Muscle layer of duodenum (tissue), 2 donors: ENCODE data around the gene MAPK12.

ENCODE experiments used
- H3K27ac ChIP-seq: one replicate; pipeline ENCODE4 v1.7.0; 2013; ENCODE audit warnings: mild to moderate bottlenecking, low read length
- H3K27me3 ChIP-seq: one replicate; pipeline ENCODE4 v1.7.0; 2013; ENCODE audit warnings: low read depth, mild to moderate bottlenecking, control low read depth, low read length
- H3K36me3 ChIP-seq, 2 donors: one replicate each; pipeline ENCODE4 v1.7.0; 2013; ENCODE audit warnings: low read length in 2 of 2, control low read depth in 1 of 2, mild to moderate bottlenecking in 1 of 2; ENCODE audit not compliant: insufficient read depth in 2 of 2, control insufficient read depth in 1 of 2
- H3K4me1 ChIP-seq, 2 donors: one replicate each; pipeline ENCODE4 v1.7.0; 2013; ENCODE audit warnings: low read length in 2 of 2, mild to moderate bottlenecking in 2 of 2, control low read depth in 1 of 2, moderate library complexity in 1 of 2; ENCODE audit not compliant: insufficient read depth in 2 of 2, control insufficient read depth in 1 of 2
- H3K4me3 ChIP-seq, 2 donors: one replicate each; pipeline ENCODE4 v1.7.0; 2013; ENCODE audit warnings: low read length in 2 of 2, low read depth in 1 of 2, mild to moderate bottlenecking in 1 of 2
- H3K9me3 ChIP-seq, 2 donors: one replicate each; pipeline ENCODE4 v1.7.0; 2013; ENCODE audit warnings: low read length in 2 of 2, control low read depth in 1 of 2, mild to moderate bottlenecking in 1 of 2; ENCODE audit not compliant: control insufficient read depth in 1 of 2
- donor health status: healthy.

Gene MAPK12

GRCh38 chr22:50229370-50229769 lies 32.1 kb downstream of the MAPK12 start:
- H3K27ac ChIP-seq = no peak overlapping the region
- no peak overlapping the region for H3K4me3 ChIP-seq
- no peaks in the 10 kb centered on the region for H3K9me3 ChIP-seq
- no peaks in the 10 kb centered on the region for H3K27me3 ChIP-seq
- peaks cover 12 to 67% of the 10 kb centered on the region in 2 donors for H3K36me3 ChIP-seq
- H3K4me1 ChIP-seq = no peaks in the 10 kb centered on the region

DNA sequence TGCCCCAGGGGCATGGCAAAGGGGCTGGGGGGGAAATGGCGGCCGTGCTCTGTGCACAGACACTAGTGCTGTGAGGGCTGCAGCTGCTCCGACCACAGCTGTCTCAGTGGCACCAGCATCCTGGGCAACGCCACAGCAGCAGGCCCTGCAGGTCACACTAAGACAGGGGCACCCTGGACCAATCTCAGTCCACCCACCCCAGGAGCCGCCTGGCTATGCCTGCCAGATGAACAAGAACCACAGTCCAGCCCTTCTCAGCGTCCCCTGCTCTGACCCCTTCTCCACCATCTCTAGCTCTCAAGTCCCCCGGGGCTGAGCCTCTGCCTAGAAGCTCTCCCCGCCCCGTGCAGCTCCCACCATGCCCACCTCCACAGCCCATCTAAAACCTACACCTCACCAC lies 33.1 kb downstream of the MAPK12 start:
- no peaks in the 10 kb centered on the region for H3K9me3 ChIP-seq
- H3K4me1 ChIP-seq = no peaks in the 10 kb centered on the region
- no peak overlapping the region for H3K4me3 ChIP-seq
- peaks cover 16 to 69% of the 10 kb centered on the region in 2 donors for H3K36me3 ChIP-seq
- H3K27me3 ChIP-seq = no peaks in the 10 kb centered on the region
- H3K27ac ChIP-seq = no peak overlapping the region

DNA sequence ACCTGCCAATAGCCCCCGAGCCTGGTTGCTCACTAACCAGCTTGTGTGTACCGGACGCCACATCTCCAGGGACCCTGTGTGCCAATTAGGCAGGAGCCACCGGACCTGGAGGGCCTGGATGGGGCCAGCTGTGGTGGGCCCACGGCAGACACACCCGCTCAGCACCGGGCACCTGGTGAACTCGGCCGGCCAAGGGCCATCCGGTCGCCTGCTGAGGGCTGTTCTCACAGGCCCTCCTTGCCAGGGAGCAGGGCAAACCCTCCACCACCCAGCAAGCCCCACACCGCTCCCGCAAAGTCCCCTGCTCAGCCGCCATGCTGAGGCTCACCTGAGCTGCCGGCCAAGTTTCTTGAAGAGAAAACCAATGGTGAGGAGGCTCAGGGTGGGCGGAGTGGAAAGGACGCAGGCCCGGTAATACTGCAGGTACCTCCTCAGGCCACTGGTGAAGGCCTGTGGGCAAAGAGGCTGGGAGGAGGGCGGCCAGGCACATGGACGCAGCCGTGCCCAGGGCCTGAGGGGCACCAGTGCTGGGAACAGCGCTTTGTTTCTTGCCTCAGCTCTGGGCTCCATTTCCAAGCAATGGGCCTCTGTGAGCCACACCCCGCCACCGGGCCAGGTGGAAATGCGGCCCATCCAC lies 33.8 kb downstream of the MAPK12 start:
- H3K36me3 ChIP-seq = peaks cover 22 to 69% of the 10 kb centered on the region in 2 donors
- H3K27ac ChIP-seq = no peak overlapping the region

GRCh38 chr22:50226875-50227165 lies 34.7 kb downstream of the MAPK12 start:
- no peak overlapping the region for H3K27ac ChIP-seq
- H3K36me3 ChIP-seq = peaks cover 30 to 70% of the 10 kb centered on the region in 2 donors
- no peaks in the 10 kb centered on the region for H3K4me1 ChIP-seq

More for the DNA sequence above, 33.8 kb downstream of the MAPK12 start:
- Histone ChIP-seq H3K27me3 (no peaks in the 10 kb centered on the region), H3K4me1 (no peaks in the 10 kb centered on the region), H3K4me3 (no peak overlapping the region), H3K9me3 (no peaks in the 10 kb centered on the region)

GRCh38 chr22:50226063-50226874 lies 35.2 kb downstream of the MAPK12 start:
- H3K27ac ChIP-seq = no peak overlapping the region
- H3K9me3 ChIP-seq = no peaks in the 10 kb centered on the region
- no peak overlapping the region for H3K4me3 ChIP-seq
- H3K36me3 ChIP-seq = peaks cover 31 to 75% of the 10 kb centered on the region in 2 donors
- H3K4me1 ChIP-seq = no peaks in the 10 kb centered on the region
- no peaks in the 10 kb centered on the region for H3K27me3 ChIP-seq

More at GRCh38 chr22:50226875-50227165, 34.7 kb downstream of the MAPK12 start:
- Histone ChIP-seq H3K27me3 (no peaks in the 10 kb centered on the region), H3K4me3 (no peak overlapping the region), H3K9me3 (no peaks in the 10 kb centered on the region)

DNA sequence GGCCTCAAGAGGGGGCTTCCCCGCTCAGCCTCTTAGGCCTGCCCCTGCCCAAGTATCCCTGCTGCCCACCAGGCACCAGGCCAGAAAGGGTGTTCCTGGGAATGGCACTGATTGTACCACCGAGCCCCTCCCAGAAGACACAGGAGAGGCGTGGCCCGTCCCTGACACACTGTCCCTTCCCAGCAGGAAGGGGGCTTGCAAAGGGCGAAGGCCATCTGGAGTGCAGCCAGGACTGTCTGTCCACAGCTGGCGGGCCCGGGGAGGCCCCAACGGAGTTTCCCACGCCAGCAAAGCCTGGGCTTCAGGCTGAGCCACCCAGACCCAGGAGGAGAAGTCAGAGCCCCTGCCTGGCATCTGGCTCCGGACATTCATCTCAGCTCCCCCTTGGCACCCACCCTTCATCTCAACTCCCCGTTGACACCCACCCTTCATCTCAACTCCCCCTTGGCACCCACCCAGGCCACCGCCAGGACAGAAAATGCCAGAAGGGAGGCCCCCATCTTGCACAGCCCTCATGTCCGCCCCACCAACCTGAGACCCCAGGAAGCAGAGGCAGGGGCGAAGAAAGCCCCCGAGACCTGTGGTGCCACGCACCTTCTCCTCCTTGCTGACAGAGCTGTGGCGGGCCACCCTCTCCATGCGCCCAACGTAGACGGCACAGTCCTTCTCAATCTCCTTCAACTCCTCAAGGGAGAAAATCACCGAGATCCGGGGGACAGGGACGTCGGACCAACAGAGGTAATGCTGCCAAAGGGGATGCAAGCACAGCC lies 36.1 kb downstream of the MAPK12 start:
- Histone ChIP-seq H3K36me3 (peaks cover 40 to 84% of the 10 kb centered on the region in 2 donors), H3K27me3 (no peaks in the 10 kb centered on the region), H3K27ac (no peak overlapping the region), H3K4me3 (no peak overlapping the region), H3K9me3 (no peaks in the 10 kb centered on the region), H3K4me1 (no peaks in the 10 kb centered on the region)

DNA sequence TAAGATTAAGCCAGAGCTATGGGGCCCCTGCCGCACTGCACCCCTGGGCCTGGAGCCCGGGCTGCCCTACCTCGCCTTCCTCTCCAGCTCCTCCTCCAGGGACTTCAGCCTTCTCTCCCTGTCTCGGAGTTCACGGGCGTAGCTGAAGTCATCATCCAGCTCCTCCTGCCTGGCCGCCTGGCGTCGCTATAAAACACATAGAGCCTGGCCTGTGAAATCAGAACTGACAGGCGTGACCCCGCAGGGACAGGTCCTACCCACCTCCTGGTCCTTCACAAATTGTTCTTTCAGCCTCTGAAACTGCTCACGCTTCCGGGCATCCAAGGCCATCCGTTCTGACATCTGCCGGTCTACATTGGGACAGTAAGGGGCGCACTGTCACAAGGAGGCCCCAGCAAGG lies 37.4 kb downstream of the MAPK12 start:
- no peaks in the 10 kb centered on the region for H3K27me3 ChIP-seq
- no peaks in the 10 kb centered on the region for H3K9me3 ChIP-seq
- H3K4me1 ChIP-seq = peaks cover 0 to 8% of the 10 kb centered on the region in 2 donors
- H3K4me3 ChIP-seq = no peak overlapping the region
- H3K27ac ChIP-seq = no peak overlapping the region
- peaks cover 36 to 85% of the 10 kb centered on the region in 2 donors for H3K36me3 ChIP-seq

DNA sequence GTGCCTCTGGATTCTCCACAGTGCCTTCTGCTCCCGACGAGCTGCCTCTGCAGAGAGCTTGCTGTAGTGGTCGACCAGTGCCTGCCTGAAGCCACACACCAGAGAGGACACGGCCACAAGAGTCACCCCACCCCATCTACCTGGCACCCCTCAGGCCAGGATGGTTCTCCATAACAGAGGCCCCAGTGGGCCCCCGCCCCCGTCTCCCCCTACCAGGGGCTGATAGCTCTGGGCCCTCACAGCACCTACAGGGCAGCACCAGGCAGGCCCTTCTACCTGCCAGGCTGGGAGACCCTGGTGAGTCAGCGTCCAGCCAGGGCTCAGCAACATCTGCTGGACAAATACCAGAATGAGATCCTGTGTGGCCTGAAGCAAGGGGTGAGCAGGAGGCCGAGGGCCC lies 39.0 kb downstream of the MAPK12 start:
- peaks cover 36 to 85% of the 10 kb centered on the region in 2 donors for H3K36me3 ChIP-seq
- no peak overlapping the region for H3K27ac ChIP-seq
- H3K27me3 ChIP-seq = no peaks in the 10 kb centered on the region
- no peaks in the 10 kb centered on the region for H3K9me3 ChIP-seq
- H3K4me1 ChIP-seq = peaks cover 0 to 9% of the 10 kb centered on the region in 2 donors
- no peak overlapping the region for H3K4me3 ChIP-seq

GRCh38 chr22:50221410-50222300 lies 39.8 kb downstream of the MAPK12 start:
- peaks cover 38 to 86% of the 10 kb centered on the region in 2 donors for H3K36me3 ChIP-seq
- H3K27me3 ChIP-seq = no peaks in the 10 kb centered on the region
- H3K9me3 ChIP-seq = no peaks in the 10 kb centered on the region
- H3K27ac ChIP-seq = no peak overlapping the region
- peaks cover 0 to 9% of the 10 kb centered on the region in 2 donors for H3K4me1 ChIP-seq
- no peak overlapping the region for H3K4me3 ChIP-seq

- Histone ChIP-seq H3K4me1 (peaks cover 0 to 9% of the 10 kb centered on the region in 2 donors), H3K9me3 (no peaks in the 10 kb centered on the region), H3K4me3 (no peak overlapping the region), H3K36me3 (peaks cover 34 to 88% of the 10 kb centered on the region in 2 donors), H3K27me3 (no peaks in the 10 kb centered on the region), H3K27ac (no peak overlapping the region)
These were observed 40.7 kb downstream of the MAPK12 start for GRCh38 chr22:50220603-50221409.
